Measurements from ENCODE around the gene ACTC1.

DNA sequence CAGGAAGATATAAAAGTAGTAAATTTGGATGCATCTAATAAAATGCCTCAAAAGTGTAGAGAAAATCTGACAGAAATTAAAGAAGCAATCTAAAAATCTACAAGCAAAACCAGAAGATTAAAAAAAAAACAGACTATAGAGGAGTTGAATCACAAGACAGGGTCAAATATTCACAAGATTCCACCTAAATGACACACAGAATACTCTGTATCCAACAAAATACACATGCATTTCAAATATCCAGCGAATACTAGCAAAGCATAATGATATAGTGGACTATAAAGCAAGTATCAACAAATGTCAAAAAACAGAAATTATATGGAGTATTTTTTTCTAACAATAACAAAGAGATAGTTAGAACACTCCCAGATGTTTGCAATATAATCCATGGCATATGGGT lies 20.5 kb upstream of the ACTC1 start:
- TF ChIP-seq, protein P1, sequence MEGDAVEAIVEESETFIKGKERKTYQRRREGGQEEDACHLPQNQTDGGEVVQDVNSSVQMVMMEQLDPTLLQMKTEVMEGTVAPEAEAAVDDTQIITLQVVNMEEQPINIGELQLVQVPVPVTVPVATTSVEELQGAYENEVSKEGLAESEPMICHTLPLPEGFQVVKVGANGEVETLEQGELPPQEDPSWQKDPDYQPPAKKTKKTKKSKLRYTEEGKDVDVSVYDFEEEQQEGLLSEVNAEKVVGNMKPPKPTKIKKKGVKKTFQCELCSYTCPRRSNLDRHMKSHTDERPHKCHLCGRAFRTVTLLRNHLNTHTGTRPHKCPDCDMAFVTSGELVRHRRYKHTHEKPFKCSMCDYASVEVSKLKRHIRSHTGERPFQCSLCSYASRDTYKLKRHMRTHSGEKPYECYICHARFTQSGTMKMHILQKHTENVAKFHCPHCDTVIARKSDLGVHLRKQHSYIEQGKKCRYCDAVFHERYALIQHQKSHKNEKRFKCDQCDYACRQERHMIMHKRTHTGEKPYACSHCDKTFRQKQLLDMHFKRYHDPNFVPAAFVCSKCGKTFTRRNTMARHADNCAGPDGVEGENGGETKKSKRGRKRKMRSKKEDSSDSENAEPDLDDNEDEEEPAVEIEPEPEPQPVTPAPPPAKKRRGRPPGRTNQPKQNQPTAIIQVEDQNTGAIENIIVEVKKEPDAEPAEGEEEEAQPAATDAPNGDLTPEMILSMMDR (conservative IDR thresholded peaks at IDR 0.05), result no peak
- TF ChIP-seq EZH2 (IDR thresholded peaks at IDR 0.05; ENCODE audit: low read depth), result no peak

All from PC-9 (cell line).